Measurements from ENCODE around the gene IL22RA1.

IL22RA1 gene

GRCh38 chr1:24162201-24162600, 19.3 kb upstream of the IL22RA1 start:
- H2BK120ac ChIP-seq (ENCODE audit: low read depth, low read length): no peak overlapping the region
- H3K4ac ChIP-seq (ENCODE audit: low read depth, low read length): no peak overlapping the region
- no peak overlapping the region for H2AK5ac ChIP-seq (ENCODE audit: low read length)
- no peak for DNase-seq
- H2BK5ac ChIP-seq (ENCODE audit: low read length): no peak overlapping the region
- H4K5ac ChIP-seq (ENCODE audit: low read length): no peak overlapping the region
- no peak overlapping the region for H4K8ac ChIP-seq (ENCODE audit: low read depth, low read length)
- no peaks in the 10 kb centered on the region for H3K27me3 ChIP-seq (ENCODE audit: insufficient read depth, low read length, poor library complexity)
- no peaks in the 10 kb centered on the region for H3K79me2 ChIP-seq (ENCODE audit: control insufficient read depth, insufficient read depth, low read length)
- no peak overlapping the region for H3K4me2 ChIP-seq (ENCODE audit: low read length)
- no peaks in the 10 kb centered on the region for H3K36me3 ChIP-seq (ENCODE audit: control insufficient read depth, insufficient read depth, low read length)
- H3K79me1 ChIP-seq (ENCODE audit: low read length): no peaks in the 10 kb centered on the region
- H3K9ac ChIP-seq (ENCODE audit: low read length): no peak overlapping the region
- no peak overlapping the region for H3K23ac ChIP-seq (ENCODE audit: low read length)
- no peak overlapping the region for H2BK15ac ChIP-seq (replicated peaks; ENCODE audit: low read depth)
- H3K4me3 ChIP-seq (ENCODE audit: low read length): no peak overlapping the region
- H3K4me1 ChIP-seq (ENCODE audit: control insufficient read depth, low read depth, low read length): no peaks in the 10 kb centered on the region
- H3K18ac ChIP-seq (ENCODE audit: low read length): no peak overlapping the region
- H3K56ac ChIP-seq (ENCODE audit: low read length): no peak overlapping the region
- H3K27ac ChIP-seq (ENCODE audit: low read depth, low read length): no peak overlapping the region
- WGBS (ENCODE audit: extremely low coverage, insufficient coverage, low lambda C conversion rate): no CpG with 5 or more reads among the region's 5 CpGs

- Histone ChIP-seq H3K18ac (ENCODE audit: low read length) (no peak overlapping the region), H2BK5ac (ENCODE audit: low read length) (no peak overlapping the region), H3K4ac (ENCODE audit: low read depth, low read length) (no peak overlapping the region), H3K56ac (ENCODE audit: low read length) (no peak overlapping the region), H3K4me1 (ENCODE audit: control insufficient read depth, low read depth, low read length) (no peaks in the 10 kb centered on the region), H3K79me1 (ENCODE audit: low read length) (no peaks in the 10 kb centered on the region), H3K23ac (ENCODE audit: low read length) (no peak overlapping the region), H3K79me2 (ENCODE audit: control insufficient read depth, insufficient read depth, low read length) (no peaks in the 10 kb centered on the region), H4K5ac (ENCODE audit: low read length) (no peak overlapping the region), H2AK5ac (ENCODE audit: low read length) (no peak overlapping the region), H3K27ac (ENCODE audit: low read depth, low read length) (no peak overlapping the region), H2BK120ac (ENCODE audit: low read depth, low read length) (no peak overlapping the region), H3K4me2 (ENCODE audit: low read length) (no peak overlapping the region), H3K4me3 (ENCODE audit: low read length) (no peak overlapping the region), H3K9ac (ENCODE audit: low read length) (no peak overlapping the region), H4K8ac (ENCODE audit: low read depth, low read length) (no peak overlapping the region), H2BK15ac (replicated peaks; ENCODE audit: low read depth) (no peak overlapping the region), H3K27me3 (ENCODE audit: insufficient read depth, low read length, poor library complexity) (no peaks in the 10 kb centered on the region), H3K36me3 (ENCODE audit: control insufficient read depth, insufficient read depth, low read length) (no peaks in the 10 kb centered on the region)
- WGBS (ENCODE audit: extremely low coverage, insufficient coverage, low lambda C conversion rate): no CpG with 5 or more reads among the region's 4 CpGs
- DNase-seq: no peak
Observed at GRCh38 chr1:24161270-24161669, 18.3 kb upstream of the IL22RA1 start.

DNA sequence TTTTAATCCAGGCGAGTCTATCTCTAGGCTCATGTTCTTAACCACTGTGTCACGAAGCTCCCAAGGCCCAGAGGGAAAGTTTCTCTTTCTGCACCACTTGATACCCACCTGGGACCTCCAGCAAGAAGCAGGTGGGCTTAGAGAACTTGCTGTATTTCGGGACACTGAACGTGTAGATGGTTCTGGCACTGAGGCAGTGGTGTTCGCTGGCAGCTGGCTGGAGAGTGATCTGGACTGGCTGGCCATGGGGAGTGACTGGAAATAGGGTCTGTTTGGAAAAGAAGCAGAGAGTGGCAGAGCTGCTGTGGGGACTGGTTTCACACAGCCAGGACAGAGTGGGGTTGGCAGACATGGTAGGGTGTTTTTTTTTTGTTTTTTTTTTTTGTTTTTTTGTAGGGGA, 16.4 kb upstream of the IL22RA1 start:
- Histone ChIP-seq H3K23ac (ENCODE audit: low read length) (no peak overlapping the region), H3K27me3 (ENCODE audit: insufficient read depth, low read length, poor library complexity) (no peaks in the 10 kb centered on the region), H3K4me3 (ENCODE audit: low read length) (no peak overlapping the region), H3K4me1 (ENCODE audit: control insufficient read depth, low read depth, low read length) (no peaks in the 10 kb centered on the region), H3K56ac (ENCODE audit: low read length) (no peak overlapping the region), H3K27ac (ENCODE audit: low read depth, low read length) (no peak overlapping the region), H4K8ac (ENCODE audit: low read depth, low read length) (no peak overlapping the region), H3K4ac (ENCODE audit: low read depth, low read length) (no peak overlapping the region), H2BK120ac (ENCODE audit: low read depth, low read length) (no peak overlapping the region), H3K79me1 (ENCODE audit: low read length) (no peaks in the 10 kb centered on the region), H4K5ac (ENCODE audit: low read length) (no peak overlapping the region), H3K4me2 (ENCODE audit: low read length) (no peak overlapping the region), H3K36me3 (ENCODE audit: control insufficient read depth, insufficient read depth, low read length) (no peaks in the 10 kb centered on the region), H3K18ac (ENCODE audit: low read length) (no peak overlapping the region), H3K79me2 (ENCODE audit: control insufficient read depth, insufficient read depth, low read length) (no peaks in the 10 kb centered on the region), H2BK5ac (ENCODE audit: low read length) (no peak overlapping the region), H2AK5ac (ENCODE audit: low read length) (no peak overlapping the region), H3K9ac (ENCODE audit: low read length) (no peak overlapping the region), H2BK15ac (replicated peaks; ENCODE audit: low read depth) (no peak overlapping the region)
- DNase-seq: no peak
- no CpG with 5 or more reads among the region's 5 CpGs for WGBS (ENCODE audit: extremely low coverage, insufficient coverage, low lambda C conversion rate)

- Histone ChIP-seq H3K4me1 (ENCODE audit: control insufficient read depth, low read depth, low read length) (peaks cover 1% of the 10 kb centered on the region), H3K79me1 (ENCODE audit: low read length) (no peaks in the 10 kb centered on the region), H2BK120ac (ENCODE audit: low read depth, low read length) (no peak overlapping the region), H2BK5ac (ENCODE audit: low read length) (no peak overlapping the region), H2AK5ac (ENCODE audit: low read length) (no peak overlapping the region), H3K79me2 (ENCODE audit: control insufficient read depth, insufficient read depth, low read length) (no peaks in the 10 kb centered on the region), H3K4ac (ENCODE audit: low read depth, low read length) (no peak overlapping the region), H3K27ac (ENCODE audit: low read depth, low read length) (no peak overlapping the region), H3K4me2 (ENCODE audit: low read length) (no peak overlapping the region), H4K5ac (ENCODE audit: low read length) (no peak overlapping the region), H3K18ac (ENCODE audit: low read length) (no peak overlapping the region), H3K23ac (ENCODE audit: low read length) (no peak overlapping the region), H3K56ac (ENCODE audit: low read length) (no peak overlapping the region), H3K4me3 (ENCODE audit: low read length) (no peak overlapping the region), H2BK15ac (replicated peaks; ENCODE audit: low read depth) (no peak overlapping the region), H3K36me3 (ENCODE audit: control insufficient read depth, insufficient read depth, low read length) (no peaks in the 10 kb centered on the region), H3K9ac (ENCODE audit: low read length) (no peak overlapping the region), H3K27me3 (ENCODE audit: insufficient read depth, low read length, poor library complexity) (no peaks in the 10 kb centered on the region), H4K8ac (ENCODE audit: low read depth, low read length) (no peak overlapping the region)
- peak; percentile 31 for DNase-seq
- WGBS (ENCODE audit: extremely low coverage, insufficient coverage, low lambda C conversion rate): no CpG with 5 or more reads among the region's 6 CpGs
Observed at GRCh38 chr1:24157918-24158481, 15.1 kb upstream of the IL22RA1 start.

DNA sequence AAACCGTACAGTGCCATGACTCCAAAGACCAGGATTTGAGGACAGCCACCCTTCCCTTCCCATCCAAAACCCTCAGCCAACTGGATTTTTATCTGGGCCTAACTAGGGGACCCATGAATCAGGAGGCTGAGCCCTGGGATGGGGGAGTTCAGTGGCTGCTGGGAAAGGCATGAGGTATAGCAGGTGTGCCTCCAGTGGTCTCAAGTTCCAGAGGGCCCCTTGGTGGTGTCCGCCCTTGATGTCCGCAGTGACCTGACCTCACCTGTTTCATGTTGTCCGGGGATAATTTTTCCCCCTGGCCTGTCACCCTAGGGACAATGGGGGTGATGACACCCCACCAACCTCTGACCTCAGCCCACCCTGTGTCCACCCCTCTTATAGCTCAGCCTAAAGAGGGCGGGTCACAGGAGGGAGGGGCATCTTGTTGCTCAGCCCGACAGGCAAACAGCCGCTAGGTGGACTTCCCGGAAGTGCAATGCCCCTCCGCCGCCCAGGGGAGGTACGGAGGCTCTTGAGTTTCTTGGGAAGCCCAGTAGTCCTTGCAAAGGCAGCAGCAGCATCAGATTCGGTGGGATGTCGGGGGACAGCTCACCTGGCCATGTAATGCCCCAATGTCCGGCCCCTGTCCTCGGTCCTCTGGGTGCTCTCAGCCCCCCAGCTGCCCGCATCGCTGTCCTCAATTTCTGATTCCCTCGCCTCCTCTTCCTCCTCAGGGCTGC, 13.8 kb upstream of the IL22RA1 start:
- Histone ChIP-seq H3K4me3 (ENCODE audit: low read length) (no peak overlapping the region), H3K4ac (ENCODE audit: low read depth, low read length) (no peak overlapping the region), H2BK120ac (ENCODE audit: low read depth, low read length) (no peak overlapping the region), H3K79me1 (ENCODE audit: low read length) (no peaks in the 10 kb centered on the region), H3K27me3 (ENCODE audit: insufficient read depth, low read length, poor library complexity) (no peaks in the 10 kb centered on the region), H3K36me3 (ENCODE audit: control insufficient read depth, insufficient read depth, low read length) (no peaks in the 10 kb centered on the region), H3K27ac (ENCODE audit: low read depth, low read length) (no peak overlapping the region), H2BK15ac (replicated peaks; ENCODE audit: low read depth) (no peak overlapping the region), H3K4me1 (ENCODE audit: control insufficient read depth, low read depth, low read length) (peaks cover 5% of the 10 kb centered on the region), H3K79me2 (ENCODE audit: control insufficient read depth, insufficient read depth, low read length) (no peaks in the 10 kb centered on the region), H2AK5ac (ENCODE audit: low read length) (no peak overlapping the region), H3K9ac (ENCODE audit: low read length) (no peak overlapping the region), H3K4me2 (ENCODE audit: low read length) (no peak overlapping the region), H3K18ac (ENCODE audit: low read length) (no peak overlapping the region), H4K5ac (ENCODE audit: low read length) (no peak overlapping the region), H2BK5ac (ENCODE audit: low read length) (no peak overlapping the region), H3K56ac (ENCODE audit: low read length) (no peak overlapping the region), H4K8ac (ENCODE audit: low read depth, low read length) (no peak overlapping the region), H3K23ac (ENCODE audit: low read length) (no peak overlapping the region)
- no peak for DNase-seq
- WGBS (ENCODE audit: extremely low coverage, insufficient coverage, low lambda C conversion rate): no CpG with 5 or more reads among the region's 18 CpGs
